HepG2 (cell line): Measurements from ENCODE around the gene UQCRC2. TPM values are rescaled to one million over a fixed set of nuclear protein-coding genes. Genes with fewer than 3 reads are reported as not detected.
A peak's percentile ranks its signal among the peaks of the same experiment; 100 is the strongest.

Experiments used
- ARID3A ChIP-seq: IDR thresholded peaks from 2 replicates; pipeline ENCODE4 v1.6.1; 2012; ENCODE audit warnings: low read depth, low read length, improper control_type of control experiment
- ATF4 ChIP-seq, 2 experiments: fragments of 450-650 bp in 1 of 2; sonication (generic) in 1 of 2; formaldehyde crosslinking; IDR thresholded peaks; 2 replicates each; pipeline versions ENCODE4 v1.5.0 to v1.8.0; 2020 to 2022; ENCODE audit warnings: mild to moderate bottlenecking in 1 of 2, missing genetic modification reagents in 1 of 2
- BCL6 ChIP-seq: IDR thresholded peaks from 2 replicates; pipeline ENCODE4 v1.6.1; 2016; ENCODE audit warnings: missing genetic modification reagents, missing compliant biosample characterization
- CREB1 ChIP-seq, 2 experiments: fragments of 450-650 bp in 1 of 2; IDR thresholded peaks; 2 replicates each; pipeline ENCODE4 v1.6.1; 2016 to 2017; ENCODE audit warnings: control low read depth in 1 of 2, mild to moderate bottlenecking in 1 of 2, missing compliant biosample characterization in 1 of 2, missing genetic modification characterization in 1 of 2
- ELF3 ChIP-seq: IDR thresholded peaks from 2 replicates; pipeline ENCODE4 v1.6.1; 2016; ENCODE audit warnings: missing genetic modification reagents, missing compliant biosample characterization
- FLYWCH1 ChIP-seq: sonication (generic); formaldehyde crosslinking; IDR thresholded peaks from 2 replicates; pipeline ENCODE4 v1.8.1; 2023; ENCODE audit warnings: mild to moderate bottlenecking, missing genetic modification reagents
- GABPB1 ChIP-seq: IDR thresholded peaks from 2 replicates; pipeline ENCODE4 v1.6.1; 2016; ENCODE audit warnings: mild to moderate bottlenecking, missing genetic modification reagents, moderate library complexity, missing compliant biosample characterization
- GATAD1 ChIP-seq: IDR thresholded peaks from 2 replicates; pipeline ENCODE4 v1.6.1; 2016; ENCODE audit warnings: missing genetic modification reagents, missing compliant biosample characterization
- HNF4G ChIP-seq, 2 experiments: sonication (generic) in 1 of 2; formaldehyde crosslinking in 1 of 2; IDR thresholded peaks; 2 replicates each; pipeline versions ENCODE4 v1.4.0 to v1.6.1; 2011 to 2020; ENCODE audit warnings: borderline replicate concordance in 2 of 2, low read depth in 2 of 2, mild to moderate bottlenecking in 2 of 2, low read length in 1 of 2, missing genetic modification reagents in 1 of 2, moderate library complexity in 1 of 2
- JUNB ChIP-seq: sonication (generic); formaldehyde crosslinking; IDR thresholded peaks from 2 replicates; pipeline ENCODE4 v1.8.0; 2022; ENCODE audit warnings: missing genetic modification reagents, mild to moderate bottlenecking, borderline replicate concordance
- MED1 ChIP-seq: sonication (generic); formaldehyde crosslinking; IDR thresholded peaks from 2 replicates; pipeline ENCODE4 v1.4.0; 2020; ENCODE audit warnings: missing genetic modification reagents
- NFIC ChIP-seq: IDR thresholded peaks from 2 replicates; pipeline ENCODE4 v1.6.1; 2012; ENCODE audit warnings: mild to moderate bottlenecking, low read length, inconsistent platforms
- NR2F2 ChIP-seq: IDR thresholded peaks from 2 replicates; pipeline ENCODE4 v1.6.1; 2012; ENCODE audit warnings: low read depth, inconsistent platforms, borderline replicate concordance
- ONECUT2 ChIP-seq: sonication (generic); formaldehyde crosslinking; IDR thresholded peaks from 2 replicates; pipeline ENCODE4 v1.4.0; 2020; ENCODE audit warnings: missing genetic modification reagents
- RNF2 ChIP-seq: fragments of 450-650 bp; conservative IDR thresholded peaks from 2 replicates; pipeline ENCODE4 v1.6.1; 2016; ENCODE audit warnings: low read depth
- U2AF2 ChIP-seq: fragments of 200-400 bp; formaldehyde crosslinking; IDR thresholded peaks from 2 replicates; pipeline ENCODE4 v1.6.1; 2017; ENCODE audit warnings: low read depth, mild to moderate bottlenecking, low read length
- ZC3H13 ChIP-seq: sonication (generic); formaldehyde crosslinking; IDR thresholded peaks from 2 replicates; pipeline ENCODE4 v1.8.1; 2023; ENCODE audit warnings: mild to moderate bottlenecking, missing genetic modification reagents, moderate library complexity
- ZSCAN29 ChIP-seq: sonication (generic); formaldehyde crosslinking; conservative IDR thresholded peaks from 2 replicates; pipeline ENCODE4 v1.4.0; 2020; ENCODE audit warnings: mild to moderate bottlenecking, missing genetic modification reagents
- polyA plus RNA-seq, 8 experiments: library from polyadenylated mRNA; depleted of rRNA in 3 of 8; stranded (reverse) in 7 of 8; unstranded in 1 of 8; fragments of >200 nt; fragmentation: Illumina TruSeq in 4 of 8; extraction: Trizol in 4 of 8; gene quantifications; 2 replicates each; pipeline versions ENCODE4 v1.2.1 to v1.2.3, GENCODE V29; 2011 to 2016; ENCODE audit warnings: low read depth in 4 of 8, missing spikeins in 1 of 8, mixed read lengths in 1 of 8; ENCODE audit not compliant: insufficient read depth in 1 of 8
- total RNA-seq, 5 experiments: library from RNA; depleted of rRNA; stranded (reverse); fragments of >200 nt; fragmentation: Illumina TruSeq; extraction: Trizol; gene quantifications; 2 replicates each; pipeline ENCODE4 v1.2.3, GENCODE V29; 2016; ENCODE audit warnings: low read depth in 1 of 5
- TF ChIP-seq, protein P1 (sequence below): IDR thresholded peaks from 2 replicates; pipeline ENCODE4 v1.4.0; 2020; ENCODE audit warnings: mild to moderate bottlenecking, missing genetic modification reagents
- TF ChIP-seq, protein P2 (sequence below): sonication (generic); formaldehyde crosslinking; IDR thresholded peaks from 2 replicates; pipeline ENCODE4 v1.5.0; 2020; ENCODE audit warnings: missing genetic modification reagents, mild to moderate bottlenecking, borderline replicate concordance
- TF ChIP-seq, protein P3 (sequence below): sonication (generic); formaldehyde crosslinking; IDR thresholded peaks from 2 replicates; pipeline ENCODE4 v1.4.0; 2020; ENCODE audit warnings: missing genetic modification reagents

UQCRC2 gene
- total and polyA plus RNA-seq, 2 of the 13 experiments (the other 11 are each of a cell fraction or from before 2014, with no cell fraction given): 442 to 536 TPM

- TF ChIP-seq, protein P1, sequence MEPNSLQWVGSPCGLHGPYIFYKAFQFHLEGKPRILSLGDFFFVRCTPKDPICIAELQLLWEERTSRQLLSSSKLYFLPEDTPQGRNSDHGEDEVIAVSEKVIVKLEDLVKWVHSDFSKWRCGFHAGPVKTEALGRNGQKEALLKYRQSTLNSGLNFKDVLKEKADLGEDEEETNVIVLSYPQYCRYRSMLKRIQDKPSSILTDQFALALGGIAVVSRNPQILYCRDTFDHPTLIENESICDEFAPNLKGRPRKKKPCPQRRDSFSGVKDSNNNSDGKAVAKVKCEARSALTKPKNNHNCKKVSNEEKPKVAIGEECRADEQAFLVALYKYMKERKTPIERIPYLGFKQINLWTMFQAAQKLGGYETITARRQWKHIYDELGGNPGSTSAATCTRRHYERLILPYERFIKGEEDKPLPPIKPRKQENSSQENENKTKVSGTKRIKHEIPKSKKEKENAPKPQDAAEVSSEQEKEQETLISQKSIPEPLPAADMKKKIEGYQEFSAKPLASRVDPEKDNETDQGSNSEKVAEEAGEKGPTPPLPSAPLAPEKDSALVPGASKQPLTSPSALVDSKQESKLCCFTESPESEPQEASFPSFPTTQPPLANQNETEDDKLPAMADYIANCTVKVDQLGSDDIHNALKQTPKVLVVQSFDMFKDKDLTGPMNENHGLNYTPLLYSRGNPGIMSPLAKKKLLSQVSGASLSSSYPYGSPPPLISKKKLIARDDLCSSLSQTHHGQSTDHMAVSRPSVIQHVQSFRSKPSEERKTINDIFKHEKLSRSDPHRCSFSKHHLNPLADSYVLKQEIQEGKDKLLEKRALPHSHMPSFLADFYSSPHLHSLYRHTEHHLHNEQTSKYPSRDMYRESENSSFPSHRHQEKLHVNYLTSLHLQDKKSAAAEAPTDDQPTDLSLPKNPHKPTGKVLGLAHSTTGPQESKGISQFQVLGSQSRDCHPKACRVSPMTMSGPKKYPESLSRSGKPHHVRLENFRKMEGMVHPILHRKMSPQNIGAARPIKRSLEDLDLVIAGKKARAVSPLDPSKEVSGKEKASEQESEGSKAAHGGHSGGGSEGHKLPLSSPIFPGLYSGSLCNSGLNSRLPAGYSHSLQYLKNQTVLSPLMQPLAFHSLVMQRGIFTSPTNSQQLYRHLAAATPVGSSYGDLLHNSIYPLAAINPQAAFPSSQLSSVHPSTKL (CRISPR knock-in tag): peak; percentile 99
- TF ChIP-seq ATF4 (CRISPR knock-in tag; IDR thresholded peaks at IDR 0.05): 0 out of 4 replicates have a peak, but pooled peaks of 1 of the 2 experiments have one; percentile 27
- TF ChIP-seq HNF4G (IDR thresholded peaks at IDR 0.05; ENCODE audit: borderline replicate concordance, low read depth, low read length): peak; percentile 72
- no peak for TF ChIP-seq HNF4G (CRISPR knock-in tag; IDR thresholded peaks at IDR 0.05; ENCODE audit: borderline replicate concordance, low read depth)
- peak; percentile 28; the same call in 1 of the 2 replicates for TF ChIP-seq GABPB1 (CRISPR knock-in tag)
- TF ChIP-seq ONECUT2 (CRISPR knock-in tag): peak; percentile 59
- TF ChIP-seq GATAD1: peak; percentile 12; the same call in 1 of the 2 replicates
- no peak for TF ChIP-seq ZC3H13 (CRISPR knock-in tag)
- peak; percentile 100 for TF ChIP-seq NFIC
- TF ChIP-seq RNF2: no peak
- 0 out of 2 replicates have a peak, but pooled peaks have one; percentile 29 for TF ChIP-seq ZSCAN29
- TF ChIP-seq, protein P2, sequence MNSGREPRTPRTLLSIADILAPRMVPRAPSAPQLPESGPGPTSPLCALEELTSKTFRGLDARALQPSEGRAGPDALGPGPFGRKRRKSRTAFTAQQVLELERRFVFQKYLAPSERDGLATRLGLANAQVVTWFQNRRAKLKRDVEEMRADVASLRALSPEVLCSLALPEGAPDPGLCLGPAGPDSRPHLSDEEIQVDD (CRISPR knock-in tag): no peak
- TF ChIP-seq NR2F2: peak; percentile 87
- TF ChIP-seq, protein P3, sequence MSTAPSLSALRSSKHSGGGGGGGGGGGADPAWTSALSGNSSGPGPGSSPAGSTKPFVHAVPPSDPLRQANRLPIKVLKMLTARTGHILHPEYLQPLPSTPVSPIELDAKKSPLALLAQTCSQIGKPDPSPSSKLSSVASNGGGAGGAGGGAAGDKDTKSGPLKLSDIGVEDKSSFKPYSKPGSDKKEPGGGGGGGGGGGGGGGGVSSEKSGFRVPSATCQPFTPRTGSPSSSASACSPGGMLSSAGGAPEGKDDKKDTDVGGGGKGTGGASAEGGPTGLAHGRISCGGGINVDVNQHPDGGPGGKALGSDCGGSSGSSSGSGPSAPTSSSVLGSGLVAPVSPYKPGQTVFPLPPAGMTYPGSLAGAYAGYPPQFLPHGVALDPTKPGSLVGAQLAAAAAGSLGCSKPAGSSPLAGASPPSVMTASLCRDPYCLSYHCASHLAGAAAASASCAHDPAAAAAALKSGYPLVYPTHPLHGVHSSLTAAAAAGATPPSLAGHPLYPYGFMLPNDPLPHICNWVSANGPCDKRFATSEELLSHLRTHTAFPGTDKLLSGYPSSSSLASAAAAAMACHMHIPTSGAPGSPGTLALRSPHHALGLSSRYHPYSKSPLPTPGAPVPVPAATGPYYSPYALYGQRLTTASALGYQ: peak; percentile 91
- TF ChIP-seq ARID3A: peak; percentile 97
- peak; percentile 73 for TF ChIP-seq MED1 (CRISPR knock-in tag)
- no peak for TF ChIP-seq CREB1 (IDR thresholded peaks at IDR 0.05)
- peak; percentile 82 for TF ChIP-seq CREB1 (CRISPR knock-in tag; IDR thresholded peaks at IDR 0.05)
- peak; percentile 100 for TF ChIP-seq ELF3 (CRISPR knock-in tag)
- no peak for TF ChIP-seq FLYWCH1
- peak; percentile 36; the same call in 1 of the 2 replicates for TF ChIP-seq JUNB
- TF ChIP-seq BCL6 (CRISPR knock-in tag): peak; percentile 83
- TF ChIP-seq U2AF2: no peak
Observed at GRCh38 chr16:21937336-21937829, 15.8 kb upstream of the UQCRC2 start (continued).
